ENCODE measurements around the gene NKD1. TPM values are rescaled to one million over a fixed set of nuclear protein-coding genes. Genes with fewer than 3 reads are reported as not detected.

Gene NKD1
- total RNA-seq, 1 experiment from 2014 or later: 14.2 TPM

- DNase-seq (ENCODE audit: low read depth): no peak
Observed at GRCh38 chr16:50630394-50631020, 82.3 kb downstream of the NKD1 start.

DNA sequence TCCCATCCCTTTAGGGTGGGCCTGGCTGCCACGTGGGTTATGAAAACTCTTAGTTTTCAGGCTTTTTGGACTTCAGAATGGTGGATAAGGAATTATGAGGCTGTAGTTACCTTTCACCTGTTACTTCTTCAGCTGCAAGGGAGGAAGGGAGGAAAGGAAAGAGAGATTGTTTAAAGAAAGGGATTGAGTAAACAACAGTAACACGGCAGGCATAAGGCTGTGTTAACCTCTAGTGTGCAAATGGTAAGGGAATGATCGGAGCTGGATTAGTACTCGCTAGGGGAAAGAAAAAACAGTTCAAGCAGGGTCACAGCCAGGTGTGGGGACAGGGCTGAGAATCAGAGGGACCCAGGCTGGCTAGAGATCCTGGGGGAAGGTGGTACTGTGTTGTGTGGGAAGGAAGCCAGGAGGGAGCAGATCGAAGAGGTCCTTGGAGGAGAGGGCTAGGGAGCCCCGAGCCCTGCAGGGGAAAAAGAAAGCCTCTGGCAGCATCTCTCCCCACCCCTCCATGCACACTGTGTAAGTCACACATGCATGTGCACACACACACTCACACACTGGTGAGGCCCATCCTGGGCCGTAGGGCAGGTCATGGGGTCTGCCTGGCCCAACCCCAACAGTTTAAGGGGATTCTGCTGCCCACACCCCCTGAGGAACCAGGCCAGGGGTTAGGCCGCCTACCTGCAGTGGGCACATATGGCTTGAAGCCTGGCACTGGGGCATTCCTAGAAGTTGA is 83.2 kb downstream of the NKD1 start:
- DNase-seq (ENCODE audit: low read depth): no peak

DNA sequence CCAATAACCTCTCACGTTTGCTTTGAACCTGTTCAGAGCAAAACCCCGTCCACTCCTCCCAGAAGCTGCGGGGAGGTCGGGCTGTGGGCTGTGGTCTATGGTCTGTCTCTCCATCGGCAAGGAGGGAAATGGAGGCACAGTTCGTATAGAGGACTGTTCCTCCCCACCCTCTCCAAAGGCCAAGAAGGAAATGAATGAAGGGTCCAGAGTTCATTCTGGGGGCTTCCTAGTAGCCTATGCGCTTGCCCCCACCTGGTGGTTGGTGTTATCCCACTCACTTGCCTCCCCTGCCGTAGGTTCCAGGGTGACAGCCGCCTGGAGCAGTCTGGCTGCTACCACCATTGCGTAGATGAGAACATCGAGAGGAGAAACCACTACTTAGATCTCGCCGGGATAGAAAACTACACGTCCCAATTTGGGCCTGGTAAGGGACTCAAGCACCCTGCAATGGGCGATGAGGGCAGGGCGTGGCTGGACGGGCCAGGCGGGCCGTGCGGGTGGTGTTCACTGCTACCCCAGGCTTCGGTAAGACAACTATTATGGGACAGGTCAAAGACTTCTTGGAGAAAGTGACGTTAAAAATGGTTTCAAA is 83.9 kb downstream of the NKD1 start:
- DNase-seq (ENCODE audit: low read depth): no peak

DNA sequence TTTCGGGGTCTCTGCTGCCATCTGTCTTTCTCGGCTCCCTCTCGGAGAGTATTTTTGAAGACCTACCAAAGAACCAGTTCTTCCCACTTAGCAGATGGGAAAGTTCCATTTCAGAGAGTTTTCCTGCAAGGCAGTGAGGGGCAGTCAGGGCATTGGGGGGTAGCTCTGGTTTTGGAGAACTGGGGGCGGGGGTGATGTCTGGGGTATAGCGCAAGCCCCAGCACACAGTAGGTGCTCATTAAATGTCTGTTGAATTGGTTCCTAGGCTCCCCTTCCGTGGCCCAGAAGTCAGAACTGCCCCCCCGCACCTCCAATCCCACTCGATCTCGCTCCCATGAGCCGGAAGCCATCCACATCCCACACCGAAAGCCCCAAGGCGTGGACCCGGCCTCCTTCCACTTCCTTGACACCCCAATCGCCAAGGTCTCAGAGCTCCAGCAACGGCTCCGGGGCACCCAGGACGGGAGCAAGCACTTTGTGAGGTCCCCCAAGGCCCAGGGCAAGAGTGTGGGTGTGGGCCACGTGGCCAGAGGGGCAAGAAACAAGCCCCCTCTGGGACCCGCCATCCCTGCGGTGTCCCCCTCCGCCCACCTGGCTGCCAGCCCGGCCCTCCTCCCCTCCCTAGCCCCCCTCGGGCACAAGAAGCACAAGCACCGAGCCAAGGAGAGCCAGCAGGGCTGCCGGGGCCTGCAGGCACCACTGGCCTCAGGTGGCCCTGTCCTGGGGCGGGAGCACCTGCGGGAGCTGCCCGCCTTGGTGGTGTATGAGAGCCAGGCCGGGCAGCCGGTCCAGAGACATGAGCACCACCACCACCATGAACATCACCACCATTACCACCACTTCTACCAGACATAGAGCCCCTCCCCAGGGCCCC is 85.0 kb downstream of the NKD1 start:
- no peak for DNase-seq (ENCODE audit: low read depth)

GRCh38 chr16:50634090-50634489 is 85.9 kb downstream of the NKD1 start:
- DNase-seq (ENCODE audit: low read depth): no peak

- no peak for DNase-seq (ENCODE audit: low read depth)
Observed at GRCh38 chr16:50634947-50635346, 86.8 kb downstream of the NKD1 start.

DNA sequence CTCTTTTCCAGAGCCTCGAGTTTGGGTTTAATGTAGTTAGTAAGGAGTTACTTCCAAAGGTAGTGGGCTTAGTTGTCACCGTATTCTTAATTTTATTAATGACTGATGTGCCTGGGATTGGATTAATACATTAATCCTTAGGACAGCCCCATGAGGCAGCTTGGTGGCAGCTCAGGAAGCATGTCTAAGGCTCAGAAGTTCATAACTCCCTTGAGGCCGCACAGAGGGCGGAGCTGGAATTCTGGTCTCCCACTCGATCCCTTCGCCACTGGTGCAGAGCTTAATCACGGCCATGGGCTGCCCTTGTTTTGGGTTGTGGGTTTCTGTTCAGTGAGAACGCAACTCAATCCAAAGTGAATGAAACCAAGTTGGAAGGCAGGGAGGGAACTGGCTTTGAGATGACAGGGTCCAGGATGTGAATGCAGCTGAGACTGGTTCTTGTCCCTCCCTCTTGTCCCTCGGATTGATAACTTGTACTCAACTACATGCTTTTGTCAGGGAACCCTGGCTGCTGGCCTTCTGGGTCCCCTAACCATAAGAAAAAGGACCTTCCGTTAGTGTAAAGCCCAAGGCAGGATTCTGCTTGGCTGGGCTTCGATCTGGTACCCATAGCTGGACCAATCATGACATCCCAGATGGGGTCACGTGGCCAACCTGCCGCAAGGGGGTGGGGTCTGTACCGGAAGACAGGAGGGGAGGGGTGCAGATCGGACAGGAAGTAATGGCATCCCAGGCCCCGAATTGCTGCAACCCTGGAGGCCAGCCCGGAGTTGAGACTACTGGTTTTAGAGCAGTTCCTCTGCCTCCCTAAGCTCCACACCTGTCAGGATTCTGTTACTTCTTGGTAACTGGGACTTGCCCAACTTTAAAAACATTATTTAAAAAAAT is 87.6 kb downstream of the NKD1 start:
- DNase-seq (ENCODE audit: low read depth): no peak

DNA sequence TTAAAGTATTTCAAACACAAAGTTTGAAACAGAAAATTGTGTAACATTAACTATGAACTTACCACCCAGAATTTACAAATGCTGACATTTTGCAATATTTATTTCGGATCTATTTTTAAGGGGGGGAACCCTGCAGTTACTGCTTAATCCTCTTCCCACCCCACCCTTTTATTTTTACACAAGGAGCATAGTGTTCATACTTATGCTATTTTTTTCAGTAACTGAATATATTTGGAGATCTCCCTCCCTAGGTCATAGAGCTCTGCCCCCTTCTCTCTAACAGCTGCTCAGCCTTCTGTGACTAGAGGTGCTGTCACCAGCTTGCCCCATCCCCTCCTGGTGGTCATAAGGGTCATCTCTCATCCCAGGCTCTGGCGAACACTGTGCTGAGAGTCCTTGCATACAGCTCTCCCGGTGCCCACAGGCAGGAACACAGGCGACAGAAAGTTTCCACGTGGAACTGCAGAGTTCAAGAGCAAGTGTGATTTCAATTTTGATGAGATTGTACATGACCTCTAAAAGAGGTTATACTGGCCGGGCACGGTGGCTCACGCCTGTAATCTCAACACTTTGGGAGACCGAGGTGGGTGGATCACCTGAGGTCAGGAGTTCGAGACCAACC is 88.7 kb downstream of the NKD1 start:
- no peak for DNase-seq (ENCODE audit: low read depth)

DNA sequence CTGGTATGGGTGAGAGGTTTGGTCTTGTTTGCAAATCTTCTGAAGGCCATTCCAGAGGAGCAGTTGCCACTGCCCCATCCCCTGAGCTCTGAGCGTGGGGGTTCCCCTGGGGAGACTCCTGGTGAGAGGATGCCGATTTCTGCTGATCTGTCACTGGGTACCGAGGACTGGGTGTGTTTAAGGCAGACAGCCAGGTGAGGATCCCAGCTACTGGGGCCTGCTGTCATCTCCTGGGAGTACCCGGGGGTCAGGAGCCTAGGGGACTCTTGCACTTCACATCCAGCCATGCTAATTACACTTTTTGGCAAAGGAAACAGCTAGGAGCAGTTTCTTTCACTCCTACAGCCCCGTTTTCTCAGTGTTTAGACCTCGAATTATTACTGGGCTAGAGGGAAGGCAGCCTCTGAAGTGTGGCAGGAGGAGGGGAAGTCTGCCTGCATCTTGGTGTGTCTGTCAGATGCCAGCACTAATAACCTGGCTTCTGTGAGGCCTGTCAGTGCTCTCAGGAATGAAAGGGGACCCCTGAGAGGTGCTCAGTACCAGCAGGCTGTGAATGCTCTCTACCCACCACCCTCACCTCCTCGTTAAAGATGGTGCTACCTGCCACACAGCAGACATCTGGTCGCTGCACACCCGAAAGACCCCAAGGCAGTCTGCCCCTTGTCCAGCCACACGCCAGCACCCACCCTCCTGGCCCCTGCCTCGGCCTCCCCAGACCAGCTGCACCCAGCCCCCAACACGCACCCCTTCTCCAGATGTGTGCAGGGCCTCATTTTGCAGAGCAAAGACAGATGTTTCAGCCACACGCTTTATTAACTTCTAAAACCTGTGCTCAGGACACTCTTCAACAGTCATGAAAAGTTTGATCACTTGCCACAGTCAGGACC is 89.8 kb downstream of the NKD1 start:
- DNase-seq (ENCODE audit: low read depth): no peak

- no peak for DNase-seq (ENCODE audit: low read depth)
Observed at GRCh38 chr16:50638816-50639670, 90.8 kb downstream of the NKD1 start.

GRCh38 chr16:50640391-50640790 is 92.2 kb downstream of the NKD1 start:
- DNase-seq (ENCODE audit: low read depth): peak; percentile 39

GRCh38 chr16:50640919-50641817 is 93.0 kb downstream of the NKD1 start:
- DNase-seq (ENCODE audit: low read depth): no peak

DNA sequence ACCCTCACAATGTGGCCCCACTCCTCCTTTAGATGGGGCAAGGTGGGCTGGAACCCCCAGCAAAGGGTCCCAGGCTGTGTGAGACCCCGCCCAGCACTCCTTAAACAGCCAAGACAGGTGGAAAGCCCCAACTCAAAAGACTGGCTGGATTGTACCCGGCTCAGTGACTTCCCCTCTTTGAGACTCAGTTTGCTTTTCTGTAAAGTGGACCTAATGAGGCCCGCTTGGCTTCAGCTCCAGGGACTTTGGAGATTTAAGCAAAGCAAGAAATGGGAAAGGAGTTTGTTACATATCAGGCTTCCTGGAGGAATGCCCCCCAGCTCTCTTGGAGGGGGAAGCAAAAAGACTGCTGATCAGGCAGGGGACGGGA is 93.6 kb downstream of the NKD1 start:
- DNase-seq (ENCODE audit: low read depth): no peak

GRCh38 chr16:50642349-50642748 is 94.2 kb downstream of the NKD1 start:
- DNase-seq (ENCODE audit: low read depth): no peak

DNA sequence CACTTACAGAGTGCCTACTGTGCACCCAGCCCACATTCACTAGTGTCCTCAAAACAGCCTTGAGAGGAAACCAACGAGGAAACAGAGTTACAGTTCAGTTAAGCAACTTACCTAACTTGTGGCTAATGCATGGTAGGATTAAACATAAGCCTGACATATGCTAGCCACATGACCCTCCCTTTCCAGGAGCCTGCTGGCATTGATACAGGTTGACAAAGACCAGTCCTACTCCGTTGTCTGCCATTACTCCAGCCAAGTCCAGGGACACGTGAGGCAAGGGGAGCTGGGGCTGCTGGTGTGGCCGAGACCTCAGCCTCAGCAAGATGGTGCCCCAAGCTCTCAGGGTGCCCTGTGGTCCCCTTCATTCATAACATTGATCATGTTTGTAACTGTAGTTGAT is 95.0 kb downstream of the NKD1 start:
- DNase-seq (ENCODE audit: low read depth): no peak

DNA sequence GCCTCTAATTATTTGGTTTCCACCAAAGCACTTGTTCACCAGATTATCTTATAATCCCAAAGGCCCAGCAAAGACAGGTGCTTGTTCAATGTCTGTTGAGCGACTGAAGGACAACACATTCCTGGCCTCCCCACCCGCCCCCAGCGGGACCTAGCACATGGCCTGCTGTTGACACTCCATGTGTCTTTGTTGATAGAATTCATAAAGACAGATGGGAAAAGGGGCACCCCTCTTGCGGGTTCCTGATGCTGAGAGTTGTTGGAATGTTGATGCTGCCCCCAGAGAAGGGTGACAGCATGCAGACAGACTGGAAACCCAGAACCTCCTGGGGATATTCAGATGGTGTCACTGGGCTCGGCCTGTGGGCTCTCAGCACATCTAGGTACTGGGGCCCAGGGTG is 96.0 kb downstream of the NKD1 start:
- DNase-seq (ENCODE audit: low read depth): no peak

GRCh38 chr16:50644729-50645128 is 96.5 kb downstream of the NKD1 start:
- peak; percentile 59 for DNase-seq (ENCODE audit: low read depth)

All from RPMI7951 (cell line).